ENCODE measurements around the gene LYPD8. TPM values are rescaled to one million over a fixed set of nuclear protein-coding genes. Genes with fewer than 3 reads are reported as not detected.

LYPD8 gene
- total RNA-seq, 4 donors from 2014 or later, result not detected

DNA sequence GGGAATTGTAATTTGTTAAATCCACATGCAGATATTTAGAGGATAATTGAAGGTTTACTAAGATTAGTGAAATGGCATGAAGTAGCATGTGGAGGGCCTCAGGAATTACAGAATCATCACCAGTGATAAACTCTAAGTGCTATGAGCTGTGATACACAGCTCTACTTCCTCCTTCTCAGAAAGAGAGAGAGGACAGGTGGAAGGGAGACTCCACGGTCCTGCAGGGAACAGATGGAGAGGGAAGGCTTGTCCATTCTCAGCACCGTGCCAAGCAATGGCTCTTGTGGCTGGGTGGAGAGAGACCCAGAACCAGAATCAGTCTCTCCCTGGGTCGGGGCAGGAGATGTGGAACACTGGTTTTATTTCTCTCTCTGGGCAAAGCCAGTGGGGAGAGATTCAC, 27.8 kb upstream of the LYPD8 start:
- TF ChIP-seq POLR2A (IDR thresholded peaks at IDR 0.05) (no peak), EP300 (IDR thresholded peaks at IDR 0.05) (no peak), POLR2AphosphoS5 (IDR thresholded peaks at IDR 0.05) (no peak)
- TF ChIP-seq, protein P1, sequence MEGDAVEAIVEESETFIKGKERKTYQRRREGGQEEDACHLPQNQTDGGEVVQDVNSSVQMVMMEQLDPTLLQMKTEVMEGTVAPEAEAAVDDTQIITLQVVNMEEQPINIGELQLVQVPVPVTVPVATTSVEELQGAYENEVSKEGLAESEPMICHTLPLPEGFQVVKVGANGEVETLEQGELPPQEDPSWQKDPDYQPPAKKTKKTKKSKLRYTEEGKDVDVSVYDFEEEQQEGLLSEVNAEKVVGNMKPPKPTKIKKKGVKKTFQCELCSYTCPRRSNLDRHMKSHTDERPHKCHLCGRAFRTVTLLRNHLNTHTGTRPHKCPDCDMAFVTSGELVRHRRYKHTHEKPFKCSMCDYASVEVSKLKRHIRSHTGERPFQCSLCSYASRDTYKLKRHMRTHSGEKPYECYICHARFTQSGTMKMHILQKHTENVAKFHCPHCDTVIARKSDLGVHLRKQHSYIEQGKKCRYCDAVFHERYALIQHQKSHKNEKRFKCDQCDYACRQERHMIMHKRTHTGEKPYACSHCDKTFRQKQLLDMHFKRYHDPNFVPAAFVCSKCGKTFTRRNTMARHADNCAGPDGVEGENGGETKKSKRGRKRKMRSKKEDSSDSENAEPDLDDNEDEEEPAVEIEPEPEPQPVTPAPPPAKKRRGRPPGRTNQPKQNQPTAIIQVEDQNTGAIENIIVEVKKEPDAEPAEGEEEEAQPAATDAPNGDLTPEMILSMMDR (IDR thresholded peaks at IDR 0.05), result no peak
- WGBS, 2 donors (ENCODE audit: low coverage in 1 of 2), result 60% methylated on average over 1 of the region's 3 CpGs; no CpG with 5 or more reads in 1 of the 2 donors
- no peaks in the 10 kb centered on the region for H3K36me3 ChIP-seq
- H3K9me3 ChIP-seq, result peaks cover 0 to 14% (median 0%) of the 10 kb centered on the region in 3 donors
- peaks cover 20% of the 10 kb centered on the region for H3K27me3 ChIP-seq
- no peak overlapping the region for H3K4me3 ChIP-seq
- ATAC-seq, result no peak
- H3K27ac ChIP-seq, result no peak overlapping the region
- H3K4me1 ChIP-seq, result no peaks in the 10 kb centered on the region

DNA sequence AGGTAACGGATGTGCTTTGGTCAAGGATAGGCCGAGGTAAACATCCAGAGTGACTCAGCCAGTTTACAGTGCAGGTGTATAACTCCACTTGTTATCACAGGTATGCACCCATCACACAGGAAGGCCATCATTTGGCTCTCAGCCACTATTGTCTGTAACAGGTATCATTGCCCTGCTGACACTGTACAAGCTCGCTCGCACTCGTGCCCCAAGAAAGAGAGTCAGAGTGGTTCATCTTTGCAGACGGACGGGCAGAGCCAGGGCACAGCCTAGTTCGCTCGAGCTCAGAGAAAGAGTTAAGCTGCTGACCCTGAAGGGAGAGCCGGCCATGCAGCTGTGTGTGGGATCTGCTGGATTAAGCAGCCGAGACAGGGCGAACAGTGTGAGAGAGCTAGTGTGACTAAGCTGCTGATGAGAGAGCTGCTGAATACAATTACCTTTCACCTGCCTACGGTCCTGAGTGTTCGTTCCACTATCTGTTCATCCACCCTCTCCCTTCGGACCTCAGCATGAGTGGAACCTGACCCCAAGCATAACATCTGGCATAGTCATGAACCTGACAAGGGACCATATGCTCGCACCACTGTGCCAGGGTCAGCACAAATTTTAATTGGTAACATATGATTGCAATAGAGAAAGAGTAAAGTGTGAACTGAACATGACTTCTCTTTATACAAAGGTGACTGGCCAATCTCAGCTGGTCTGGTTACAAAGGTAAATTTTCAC, 27.0 kb upstream of the LYPD8 start:
- TF ChIP-seq POLR2AphosphoS5 (IDR thresholded peaks at IDR 0.05) (no peak), POLR2A (IDR thresholded peaks at IDR 0.05) (no peak), EP300 (IDR thresholded peaks at IDR 0.05) (no peak)
- TF ChIP-seq, protein P1 (IDR thresholded peaks at IDR 0.05), result no peak
- Histone ChIP-seq H3K4me1 (no peaks in the 10 kb centered on the region), H3K9me3 (peaks cover 0 to 22% (median 0%) of the 10 kb centered on the region in 3 donors), H3K4me3 (no peak overlapping the region), H3K36me3 (no peaks in the 10 kb centered on the region), H3K27me3 (peaks cover 15% of the 10 kb centered on the region), H3K27ac (no peak overlapping the region)
- WGBS, 2 donors (ENCODE audit: low coverage in 1 of 2), result 80 to 90% methylated on average over 2 to 8 of the region's 16 CpGs
- no peak for ATAC-seq

DNA sequence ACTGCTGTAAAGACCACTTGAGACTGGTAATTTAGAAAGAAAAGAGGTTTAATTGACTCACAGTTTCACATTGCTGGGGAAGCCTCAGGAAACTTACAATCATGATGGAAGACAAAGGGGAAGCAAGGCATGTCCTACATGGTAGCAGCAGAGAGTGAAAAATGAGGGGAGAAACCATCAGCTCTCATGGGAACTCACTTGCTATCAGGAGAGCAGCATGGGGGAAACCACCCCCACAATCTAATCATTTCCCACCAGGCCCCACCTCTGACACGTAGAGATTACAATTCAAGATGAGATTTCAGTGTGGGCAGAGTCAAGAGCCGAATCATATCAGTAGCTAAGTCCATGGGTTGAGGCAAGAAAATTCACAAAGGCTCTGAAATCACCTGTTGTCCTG, 23.8 kb upstream of the LYPD8 start:
- peaks cover 0 to 37% (median 0%) of the 10 kb centered on the region in 3 donors for H3K9me3 ChIP-seq
- TF ChIP-seq, protein P1 (IDR thresholded peaks at IDR 0.05), result no peak
- TF ChIP-seq POLR2AphosphoS5 (IDR thresholded peaks at IDR 0.05) (no peak), POLR2A (IDR thresholded peaks at IDR 0.05) (no peak), EP300 (IDR thresholded peaks at IDR 0.05) (no peak)
- no peak overlapping the region for H3K4me3 ChIP-seq
- H3K4me1 ChIP-seq, result no peaks in the 10 kb centered on the region
- WGBS, 2 donors (ENCODE audit: low coverage in 1 of 2), result 67 to 69% methylated on average over 1 to 2 of the region's 2 CpGs
- H3K27ac ChIP-seq, result no peak overlapping the region
- H3K27me3 ChIP-seq, result peaks cover 15% of the 10 kb centered on the region
- no peak for ATAC-seq
- no peaks in the 10 kb centered on the region for H3K36me3 ChIP-seq

DNA sequence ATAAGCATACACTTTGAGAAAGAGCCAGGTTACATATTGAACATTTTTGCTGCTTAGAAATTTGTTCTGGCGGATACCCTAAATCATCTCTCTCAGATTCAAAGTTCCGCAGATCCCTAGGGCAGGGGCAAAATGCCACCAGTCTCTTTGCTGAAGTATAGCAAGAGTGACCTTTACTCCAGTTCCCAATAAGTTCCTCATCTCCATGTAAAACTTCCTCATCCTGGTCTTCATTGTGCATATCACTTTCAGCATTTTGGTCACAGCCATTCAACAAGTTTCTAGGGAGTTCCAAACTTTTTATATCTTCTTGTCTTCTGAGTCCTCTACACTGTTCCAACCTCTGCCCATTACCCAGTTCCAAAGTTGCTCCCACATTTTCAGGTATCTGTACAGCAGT, 23.3 kb upstream of the LYPD8 start:
- no peak for TF ChIP-seq POLR2A (IDR thresholded peaks at IDR 0.05)
- H3K4me1 ChIP-seq, result no peaks in the 10 kb centered on the region
- WGBS, 2 donors (ENCODE audit: low coverage in 1 of 2), result 91 to 100% methylated on average over 2 of the region's 2 CpGs
- H3K36me3 ChIP-seq, result no peaks in the 10 kb centered on the region
- H3K9me3 ChIP-seq, result peaks cover 0 to 37% (median 0%) of the 10 kb centered on the region in 3 donors
- peaks cover 12% of the 10 kb centered on the region for H3K27me3 ChIP-seq
- no peak overlapping the region for H3K4me3 ChIP-seq
- no peak overlapping the region for H3K27ac ChIP-seq
- no peak for ATAC-seq

DNA sequence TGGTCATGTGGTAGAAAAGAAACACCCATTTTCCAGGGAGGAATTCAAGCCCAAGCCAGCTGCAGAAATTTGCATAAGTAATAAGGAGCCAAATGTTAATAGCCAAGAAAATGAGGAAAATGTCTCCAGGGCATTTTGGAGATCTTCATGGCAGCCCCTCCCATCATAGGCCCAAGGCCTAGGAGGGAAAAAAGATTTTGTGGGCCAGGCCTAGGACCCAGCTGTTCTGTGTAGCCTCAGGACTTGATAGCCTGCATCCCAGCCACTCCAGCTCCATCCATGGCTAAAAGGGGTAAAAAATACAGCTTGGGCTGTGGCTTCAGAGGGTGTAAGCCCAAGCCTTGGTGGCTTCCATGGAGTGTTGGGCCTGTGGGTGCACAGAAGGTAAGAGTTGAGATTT, 21.4 kb upstream of the LYPD8 start:
- Histone ChIP-seq H3K9me3 (peaks cover 0 to 37% (median 0%) of the 10 kb centered on the region in 3 donors), H3K27me3 (no peaks in the 10 kb centered on the region), H3K4me1 (no peaks in the 10 kb centered on the region), H3K36me3 (no peaks in the 10 kb centered on the region), H3K27ac (no peak overlapping the region), H3K4me3 (no peak overlapping the region)
- no peak for ATAC-seq
- TF ChIP-seq POLR2A (IDR thresholded peaks at IDR 0.05) (no peak), POLR2AphosphoS5 (IDR thresholded peaks at IDR 0.05) (no peak), EP300 (IDR thresholded peaks at IDR 0.05) (no peak)
- TF ChIP-seq, protein P1 (IDR thresholded peaks at IDR 0.05), result no peak
